HepG2 (cell line): ENCODE results near the gene CTRL.

Source experiments
- JUN ChIP-seq: sonication (generic); formaldehyde crosslinking; IDR thresholded peaks from 2 replicates; pipeline ENCODE4 v1.4.0; 2020; ENCODE audit warnings: mild to moderate bottlenecking, missing genetic modification reagents
- MAFK ChIP-seq, 2 experiments: IDR thresholded peaks in 1 of 2; conservative IDR thresholded peaks in 1 of 2; 2 replicates each; pipeline ENCODE4 v1.6.1; 2011; ENCODE audit warnings: improper control_type of control experiment in 2 of 2, low read length in 2 of 2
- TOPORS ChIP-seq: sonication (generic); formaldehyde crosslinking; IDR thresholded peaks from 2 replicates; pipeline ENCODE4 v1.8.0; 2023; ENCODE audit warnings: mild to moderate bottlenecking, missing genetic modification reagents
- XRCC5 ChIP-seq: fragments of 200-400 bp; formaldehyde crosslinking; optimal IDR thresholded peaks from 2 replicates; pipeline ENCODE3; 2017; ENCODE audit warnings: mild to moderate bottlenecking, low read length
- ZNF496 ChIP-seq: sonication (generic); formaldehyde crosslinking; IDR thresholded peaks from 2 replicates; pipeline ENCODE4 v1.8.1; 2023; ENCODE audit warnings: mild to moderate bottlenecking, moderate library complexity, missing genetic modification reagents; ENCODE audit not compliant: insufficient replicate concordance
- TF ChIP-seq, protein P1 (sequence below): sonication (generic); formaldehyde crosslinking; IDR thresholded peaks from 2 replicates; pipeline ENCODE4 v1.5.0; 2020; ENCODE audit warnings: mild to moderate bottlenecking, missing genetic modification reagents, moderate library complexity
- TF ChIP-seq, protein P2 (sequence below): sonication (generic); formaldehyde crosslinking; IDR thresholded peaks from 2 replicates; pipeline ENCODE4 v1.8.1; 2023; ENCODE audit warnings: mild to moderate bottlenecking, moderate library complexity, missing genetic modification reagents

DNA sequence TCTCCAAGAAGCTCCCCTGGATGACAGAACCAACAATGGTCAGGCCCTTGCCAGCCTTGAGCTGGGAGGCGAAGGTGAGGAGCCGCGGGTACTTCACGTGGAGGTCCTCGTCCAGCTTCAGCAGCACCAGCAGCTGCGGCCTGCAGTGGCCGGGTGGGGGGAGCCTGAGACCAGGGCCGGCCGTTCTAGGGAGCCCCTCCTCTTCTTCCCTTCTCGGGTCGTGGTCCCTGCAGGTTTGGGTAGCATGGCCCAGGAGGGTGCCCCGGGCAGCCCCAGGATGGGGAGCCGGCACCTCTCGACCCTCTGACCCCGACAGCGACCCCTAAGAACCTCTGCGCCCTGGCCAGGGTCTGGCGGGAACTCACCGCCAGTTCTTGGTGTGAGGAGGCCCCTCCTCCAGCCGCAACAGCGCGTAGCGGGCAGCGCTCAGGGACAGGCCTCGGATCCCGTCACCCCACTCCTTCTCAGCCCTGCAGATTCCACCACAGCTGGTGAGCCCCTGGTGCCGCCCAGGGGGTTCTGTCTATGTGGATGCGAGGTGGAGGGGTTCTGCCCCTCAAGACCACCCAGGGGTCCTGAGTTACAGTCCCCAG is 15.4 kb upstream of the CTRL start:
- TF ChIP-seq TOPORS (CRISPR knock-in tag) (no peak), XRCC5 (no peak), MAFK (conservative IDR thresholded peaks at IDR 0.05 in 1 of 2, IDR thresholded peaks at IDR 0.05 in 1 of 2; ENCODE audit: low read length in 2 of 2) (no peak), ZNF496 (CRISPR knock-in tag) (no peak), JUN (CRISPR knock-in tag) (no peak)
- TF ChIP-seq, protein P1, sequence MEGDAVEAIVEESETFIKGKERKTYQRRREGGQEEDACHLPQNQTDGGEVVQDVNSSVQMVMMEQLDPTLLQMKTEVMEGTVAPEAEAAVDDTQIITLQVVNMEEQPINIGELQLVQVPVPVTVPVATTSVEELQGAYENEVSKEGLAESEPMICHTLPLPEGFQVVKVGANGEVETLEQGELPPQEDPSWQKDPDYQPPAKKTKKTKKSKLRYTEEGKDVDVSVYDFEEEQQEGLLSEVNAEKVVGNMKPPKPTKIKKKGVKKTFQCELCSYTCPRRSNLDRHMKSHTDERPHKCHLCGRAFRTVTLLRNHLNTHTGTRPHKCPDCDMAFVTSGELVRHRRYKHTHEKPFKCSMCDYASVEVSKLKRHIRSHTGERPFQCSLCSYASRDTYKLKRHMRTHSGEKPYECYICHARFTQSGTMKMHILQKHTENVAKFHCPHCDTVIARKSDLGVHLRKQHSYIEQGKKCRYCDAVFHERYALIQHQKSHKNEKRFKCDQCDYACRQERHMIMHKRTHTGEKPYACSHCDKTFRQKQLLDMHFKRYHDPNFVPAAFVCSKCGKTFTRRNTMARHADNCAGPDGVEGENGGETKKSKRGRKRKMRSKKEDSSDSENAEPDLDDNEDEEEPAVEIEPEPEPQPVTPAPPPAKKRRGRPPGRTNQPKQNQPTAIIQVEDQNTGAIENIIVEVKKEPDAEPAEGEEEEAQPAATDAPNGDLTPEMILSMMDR (CRISPR knock-in tag) = no peak
- TF ChIP-seq, protein P2, sequence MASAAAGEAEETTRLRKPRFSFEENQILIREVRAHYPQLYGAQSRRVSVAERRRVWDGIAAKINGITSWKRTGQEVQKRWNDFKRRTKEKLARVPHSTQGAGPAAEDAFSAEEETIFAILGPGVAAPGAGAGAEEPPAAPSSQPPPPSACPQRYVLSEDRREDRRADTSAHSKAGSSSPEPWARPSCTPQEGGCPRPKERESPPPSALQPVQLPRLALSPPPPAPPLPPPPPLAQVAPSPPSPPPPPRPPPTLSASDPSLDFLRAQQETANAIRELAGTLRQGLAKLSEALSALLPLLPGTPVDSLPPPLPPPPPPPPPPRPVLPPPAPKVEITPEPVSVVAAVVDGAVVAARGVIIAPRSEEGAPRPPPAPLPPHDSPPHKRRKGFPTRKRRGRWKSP (CRISPR knock-in tag) = no peak
